Measurements from ENCODE around the gene FGFR1OP2. TPM values are rescaled to one million over a fixed set of nuclear protein-coding genes. Genes with fewer than 3 reads are reported as not detected.

Gene FGFR1OP2
- total RNA-seq, 1 experiment from 2014 or later = 40.6 TPM

- Mint-ChIP-seq H3K4me3 (ENCODE audit: unreplicated experiment) (no peak overlapping the region), H3K4me1 (ENCODE audit: insufficient read depth, unreplicated experiment) (no peaks in the 10 kb centered on the region), H3K36me3 (ENCODE audit: insufficient read depth, unreplicated experiment) (peaks cover 91% of the 10 kb centered on the region), H3K27ac (ENCODE audit: low read depth, unreplicated experiment) (no peak overlapping the region), H3K27me3 (ENCODE audit: insufficient read depth, unreplicated experiment) (no peaks in the 10 kb centered on the region), H3K9me3 (ENCODE audit: unreplicated experiment) (no peaks in the 10 kb centered on the region)
- BruUV-seq (replicated peaks) = no TSS peak
- ChIA-PET CTCF (interaction anchor here (0.6 kb wide), 1 partner anchor 32 kb away, joined by 4 read pairs; no protein-coding TSS in a partner anchor), POLR2A (interaction anchor here (0.6 to 0.7 kb wide), 2 partner anchors 13 to 16 kb away, joined by 3 read pairs; no protein-coding TSS in a partner anchor)
- TF ChIP-seq CTCF (IDR thresholded peaks at IDR 0.05; ENCODE audit: unreplicated experiment) = no peak
- DNase-seq (ENCODE audit: unreplicated experiment) = no peak
- intact Hi-C loops (cut with micrococcal nuclease) = no loop called here
These were observed 50.4 kb downstream of the FGFR1OP2 start for GRCh38 chr12:26988703-26989102.

DNA sequence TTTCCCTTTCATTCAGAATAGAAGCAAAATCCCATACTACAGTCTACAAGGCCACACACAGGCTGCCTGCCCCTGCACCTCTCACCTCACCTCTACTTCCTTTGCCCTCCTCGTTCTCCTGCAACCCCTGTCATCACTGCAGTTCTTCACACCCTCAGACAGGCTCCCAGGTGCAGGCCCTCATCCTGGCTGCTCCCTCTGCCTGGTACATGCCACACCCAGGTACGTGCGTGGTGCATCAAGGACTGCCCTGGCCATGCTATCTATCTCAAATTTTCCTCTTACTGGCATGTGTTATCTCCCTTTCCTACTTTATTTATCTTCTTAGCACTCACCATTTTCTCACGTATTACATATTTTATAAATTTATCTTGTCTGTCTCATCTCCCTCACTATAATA lies 51.6 kb downstream of the FGFR1OP2 start:
- ChIA-PET CTCF (no interaction called here), POLR2A (interaction anchor here (0.6 kb wide), 1 partner anchor 24 kb away, joined by 3 read pairs; the partner anchor contains the start of gene TM7SF3)
- Mint-ChIP-seq H3K27me3 (ENCODE audit: insufficient read depth, unreplicated experiment) (no peaks in the 10 kb centered on the region), H3K4me1 (ENCODE audit: insufficient read depth, unreplicated experiment) (no peaks in the 10 kb centered on the region), H3K27ac (ENCODE audit: low read depth, unreplicated experiment) (no peak overlapping the region), H3K9me3 (ENCODE audit: unreplicated experiment) (no peaks in the 10 kb centered on the region), H3K36me3 (ENCODE audit: insufficient read depth, unreplicated experiment) (peaks cover 91% of the 10 kb centered on the region), H3K4me3 (ENCODE audit: unreplicated experiment) (no peak overlapping the region)
- intact Hi-C loops (cut with micrococcal nuclease) = no loop called here
- no peak for TF ChIP-seq CTCF (IDR thresholded peaks at IDR 0.05; ENCODE audit: unreplicated experiment)
- BruUV-seq (replicated peaks) = no TSS peak
- no peak for DNase-seq (ENCODE audit: unreplicated experiment)

- Mint-ChIP-seq H3K27ac (ENCODE audit: low read depth, unreplicated experiment) (no peak overlapping the region), H3K9me3 (ENCODE audit: unreplicated experiment) (no peaks in the 10 kb centered on the region), H3K36me3 (ENCODE audit: insufficient read depth, unreplicated experiment) (peaks cover 93% of the 10 kb centered on the region), H3K27me3 (ENCODE audit: insufficient read depth, unreplicated experiment) (no peaks in the 10 kb centered on the region), H3K4me1 (ENCODE audit: insufficient read depth, unreplicated experiment) (no peaks in the 10 kb centered on the region), H3K4me3 (ENCODE audit: unreplicated experiment) (no peak overlapping the region)
- ChIA-PET POLR2A (interaction anchor here (1.6 kb wide), 1 partner anchor 19 kb away, joined by 7 read pairs; no protein-coding TSS in a partner anchor), CTCF (interaction anchor here (1.6 kb wide), 1 partner anchor 9 kb away, joined by 3 read pairs; no protein-coding TSS in a partner anchor)
- no TSS peak for BruUV-seq (replicated peaks)
- DNase-seq (ENCODE audit: unreplicated experiment) = no peak
- intact Hi-C loops (cut with micrococcal nuclease) = no loop called here
- no peak for TF ChIP-seq CTCF (IDR thresholded peaks at IDR 0.05; ENCODE audit: unreplicated experiment)
These were observed 53.6 kb downstream of the FGFR1OP2 start for GRCh38 chr12:26991826-26992225.

DNA sequence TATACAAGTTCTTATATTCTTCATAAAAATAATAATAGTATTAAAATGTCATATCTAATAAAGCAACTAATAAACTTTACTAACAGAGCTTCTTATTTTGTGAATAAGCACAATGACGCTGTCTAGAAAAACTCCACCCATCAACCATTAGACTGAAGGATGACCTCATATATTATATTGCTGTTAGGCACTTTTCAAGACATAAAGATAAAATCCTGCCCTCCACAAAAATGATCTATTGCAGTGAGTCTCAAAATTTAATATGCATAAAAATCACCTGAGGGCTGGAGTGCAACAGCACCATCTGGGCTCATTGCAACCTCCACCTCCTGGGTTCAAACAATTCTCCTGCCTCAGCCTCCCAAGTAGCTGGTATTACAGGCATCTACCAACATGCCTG lies 55.8 kb downstream of the FGFR1OP2 start:
- no peak overlapping the region for H3K4me3 Mint-ChIP-seq (ENCODE audit: unreplicated experiment)
- H3K36me3 Mint-ChIP-seq (ENCODE audit: insufficient read depth, unreplicated experiment) = peaks cover 92% of the 10 kb centered on the region
- POLR2A ChIA-PET = interaction anchor here (0.6 to 1.1 kb wide), 3 partner anchors 9 to 29 kb away, joined by 3 read pairs; partner anchors contain the start of gene MED21
- H3K9me3 Mint-ChIP-seq (ENCODE audit: unreplicated experiment) = no peaks in the 10 kb centered on the region
- DNase-seq (ENCODE audit: unreplicated experiment) = no peak
- CTCF ChIA-PET = interaction anchor here (0.9 to 1.4 kb wide), 3 partner anchors 9 to 19 kb away, joined by 3 to 4 read pairs (median 3); partner anchors contain the start of gene TM7SF3
- intact Hi-C loops (cut with micrococcal nuclease) = no loop called here
- BruUV-seq (replicated peaks) = no TSS peak
- no peak overlapping the region for H3K27ac Mint-ChIP-seq (ENCODE audit: low read depth, unreplicated experiment)
- no peaks in the 10 kb centered on the region for H3K4me1 Mint-ChIP-seq (ENCODE audit: insufficient read depth, unreplicated experiment)
- no peak for TF ChIP-seq CTCF (IDR thresholded peaks at IDR 0.05; ENCODE audit: unreplicated experiment)
- no peaks in the 10 kb centered on the region for H3K27me3 Mint-ChIP-seq (ENCODE audit: insufficient read depth, unreplicated experiment)
